Measurements from ENCODE around the gene INSR. TPM values are rescaled to one million over a fixed set of nuclear protein-coding genes. Genes with fewer than 3 reads are reported as not detected.

The INSR gene
- polyA plus RNA-seq, 1 of the 3 experiments (the other 2 are of a cell fraction): 3.6 TPM

- Histone ChIP-seq H3K4me3 (ENCODE audit: low read depth in 2 of 2, low read length in 1 of 2) (peak within 1 kb of the TSS; percentile 84 to 86), H3F3A (replicated peaks; ENCODE audit: insufficient read depth) (peaks cover 12% of the 10 kb centered on the region), H3K9ac (peak within 1 kb of the TSS; percentile 83), H3K9me2 (no peaks in the 10 kb centered on the region), H3K36me3 (replicated peaks in 1 of 2; ENCODE audit: control insufficient read depth in 1 of 2, insufficient read depth in 2 of 2, low read length in 1 of 2) (peaks cover 18 to 39% of the 10 kb centered on the region in 2 experiments), H3K27me3 (ENCODE audit: insufficient read depth) (peaks cover 4% of the 10 kb centered on the region; the same call in 1 of the 2 replicates), H3K9me3 (no peaks in the 10 kb centered on the region), H3K4me2 (peak within 1 kb of the TSS; percentile 79), H4K20me1 (ENCODE audit: insufficient read depth) (no peaks in the 10 kb centered on the region), H3K4me1 (ENCODE audit: control insufficient read depth in 1 of 2, insufficient read depth in 2 of 2, low read depth in 1 of 2, low read length in 1 of 2) (peaks cover 3 to 4% of the 10 kb centered on the region in 2 experiments; a peak in 2 of 4 replicates), H3K79me2 (ENCODE audit: insufficient read depth) (peaks cover 18% of the 10 kb centered on the region), H2AFZ (ENCODE audit: low read depth) (peak within 1 kb of the TSS; percentile 90), H3K27ac (ENCODE audit: low read depth in 2 of 2, low read length in 1 of 2) (peak within 1 kb of the TSS; percentile 82 to 85)
- peak; percentile 97 for DNase-seq
- TF ChIP-seq TCF12 (IDR thresholded peaks at IDR 0.05): no peak
- TF ChIP-seq, protein P1, sequence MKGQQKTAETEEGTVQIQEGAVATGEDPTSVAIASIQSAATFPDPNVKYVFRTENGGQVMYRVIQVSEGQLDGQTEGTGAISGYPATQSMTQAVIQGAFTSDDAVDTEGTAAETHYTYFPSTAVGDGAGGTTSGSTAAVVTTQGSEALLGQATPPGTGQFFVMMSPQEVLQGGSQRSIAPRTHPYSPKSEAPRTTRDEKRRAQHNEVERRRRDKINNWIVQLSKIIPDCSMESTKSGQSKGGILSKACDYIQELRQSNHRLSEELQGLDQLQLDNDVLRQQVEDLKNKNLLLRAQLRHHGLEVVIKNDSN (IDR thresholded peaks at IDR 0.05; ENCODE audit: borderline replicate concordance, low read depth): 0 out of 2 replicates have a peak, but pooled peaks have one; percentile 23
- peak; percentile 95 for TF ChIP-seq ELF1 (IDR thresholded peaks at IDR 0.05)
- peak; percentile 41 for TF ChIP-seq CHD2 (IDR thresholded peaks at IDR 0.05; ENCODE audit: low read length, partially characterized antibody)
- TF ChIP-seq TAF1 (IDR thresholded peaks at IDR 0.05; ENCODE audit: borderline replicate concordance, low read depth, low read length): peak; percentile 75; the same call in 1 of the 2 replicates
- TF ChIP-seq USF2 (IDR thresholded peaks at IDR 0.05; ENCODE audit: borderline replicate concordance, low read depth, low read length): no peak
- TF ChIP-seq YY1 (IDR thresholded peaks at IDR 0.05; ENCODE audit: low read depth): peak; percentile 46; the same call in 1 of the 2 replicates
- TF ChIP-seq GABPA (IDR thresholded peaks at IDR 0.05; ENCODE audit: low read depth): peak; percentile 95
- peak; percentile 85 for TF ChIP-seq MAX (IDR thresholded peaks at IDR 0.05; ENCODE audit: low read depth)
- TF ChIP-seq TEAD4 (IDR thresholded peaks at IDR 0.05; ENCODE audit: borderline replicate concordance, insufficient read depth): no peak
- TF ChIP-seq POLR2AphosphoS5 (IDR thresholded peaks at IDR 0.05; ENCODE audit: low read depth, low read length): peak; percentile 90
- TF ChIP-seq, protein P2, sequence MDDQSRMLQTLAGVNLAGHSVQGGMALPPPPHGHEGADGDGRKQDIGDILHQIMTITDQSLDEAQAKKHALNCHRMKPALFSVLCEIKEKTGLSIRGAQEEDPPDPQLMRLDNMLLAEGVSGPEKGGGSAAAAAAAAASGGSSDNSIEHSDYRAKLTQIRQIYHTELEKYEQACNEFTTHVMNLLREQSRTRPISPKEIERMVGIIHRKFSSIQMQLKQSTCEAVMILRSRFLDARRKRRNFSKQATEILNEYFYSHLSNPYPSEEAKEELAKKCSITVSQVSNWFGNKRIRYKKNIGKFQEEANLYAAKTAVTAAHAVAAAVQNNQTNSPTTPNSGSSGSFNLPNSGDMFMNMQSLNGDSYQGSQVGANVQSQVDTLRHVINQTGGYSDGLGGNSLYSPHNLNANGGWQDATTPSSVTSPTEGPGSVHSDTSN (IDR thresholded peaks at IDR 0.05): peak; percentile 19; the same call in 1 of the 2 replicates
- ChIA-PET CTCF (interaction anchor here (1.6 to 2.5 kb wide), 2 partner anchors 33 to 272 kb away, joined by 4 to 8 read pairs; no protein-coding TSS in a partner anchor), POLR2A (interaction anchor here (0.6 to 1.9 kb wide), 9 partner anchors 9 to 1066 kb away, joined by 3 to 15 read pairs (median 4); partner anchors contain the start of gene GPR108)
- WGBS (ENCODE audit: low lambda C conversion rate): under 1% methylated on average over 42 of the region's 56 CpGs
These were observed 224.9 kb downstream of the INSR start, which contains the start of gene ZNF557 for GRCh38 chr19:7069042-7069903. Gene ZNF557 (plus strand): TSS chr19:7069703. CDS start chr19:7075075, 5,372 bp downstream.
